NCI-H524 (cell line): ENCODE measurements around the gene TRIM47.

Source experiments
- DNase-seq, 2 experiments: peaks; one replicate each; lab custom pipeline; 2025; lab: John Stamatoyannopoulos, UW

The TRIM47 gene

GRCh38 chr17:75831032-75831571, 47.3 kb downstream of the TRIM47 start:
- no peak for DNase-seq

- DNase-seq, result peak in 1 of 2 experiments; percentile 42
These were observed 48.0 kb downstream of the TRIM47 start for GRCh38 chr17:75830164-75831031.

- no peak for DNase-seq
These were observed 48.6 kb downstream of the TRIM47 start for GRCh38 chr17:75829747-75830146.

GRCh38 chr17:75828741-75829140, 49.6 kb downstream of the TRIM47 start:
- no peak for DNase-seq

- no peak for DNase-seq
These were observed 50.3 kb downstream of the TRIM47 start for GRCh38 chr17:75828076-75828400.

GRCh38 chr17:75827308-75828075, 50.9 kb downstream of the TRIM47 start:
- peak; percentile 99 for DNase-seq

GRCh38 chr17:75826561-75827307, 51.6 kb downstream of the TRIM47 start:
- DNase-seq, result no peak

GRCh38 chr17:75825748-75826370, 52.5 kb downstream of the TRIM47 start:
- DNase-seq, result no peak

- DNase-seq, result no peak
These were observed 53.2 kb downstream of the TRIM47 start for GRCh38 chr17:75825149-75825552.

- no peak for DNase-seq
These were observed 53.7 kb downstream of the TRIM47 start for GRCh38 chr17:75824666-75825065.
